Measurements from ENCODE around the gene UBXN7.
"Not testable (repeated sequence)": the region's sequence is repeated elsewhere in the genome, so short reads cannot be mapped to it uniquely, and the experiment has no call there.

The UBXN7 gene

GRCh38 chr3:196399485-196399945 lies 32.7 kb downstream of the UBXN7 start:
- no peak overlapping the region for H3K4me3 ChIP-seq (replicated peaks; ENCODE audit: low read depth, low read length)
- TF ChIP-seq CTCF (IDR thresholded peaks at IDR 0.05; ENCODE audit: low read depth, low read length, missing control alignments): no peak
- DNase-seq (ENCODE audit: extremely low read depth, low read depth): no peak

- no peak overlapping the region for H3K4me3 ChIP-seq (replicated peaks; ENCODE audit: low read depth, low read length)
- DNase-seq (ENCODE audit: extremely low read depth, low read depth): no peak
- no peak for TF ChIP-seq CTCF (IDR thresholded peaks at IDR 0.05; ENCODE audit: low read depth, low read length, missing control alignments)
Observed at GRCh38 chr3:196398782-196399181, 33.4 kb downstream of the UBXN7 start.

- no peak for DNase-seq (ENCODE audit: extremely low read depth, low read depth)
- TF ChIP-seq CTCF (IDR thresholded peaks at IDR 0.05; ENCODE audit: low read depth, low read length, missing control alignments): no peak
Observed at GRCh38 chr3:196397941-196398340, 34.3 kb downstream of the UBXN7 start.

GRCh38 chr3:196390116-196390515 lies 42.1 kb downstream of the UBXN7 start:
- no peak for TF ChIP-seq CTCF (IDR thresholded peaks at IDR 0.05; ENCODE audit: low read depth, low read length, missing control alignments)
- no peak overlapping the region for H3K4me3 ChIP-seq (replicated peaks; ENCODE audit: low read depth, low read length)
- no peak for DNase-seq (ENCODE audit: extremely low read depth, low read depth)

More at GRCh38 chr3:196397941-196398340, 34.3 kb downstream of the UBXN7 start:
- no peak overlapping the region for H3K4me3 ChIP-seq (replicated peaks; ENCODE audit: low read depth, low read length)

- H3K4me3 ChIP-seq (replicated peaks; ENCODE audit: low read depth, low read length): no peak overlapping the region
- no peak for DNase-seq (ENCODE audit: extremely low read depth, low read depth)
- no peak for TF ChIP-seq CTCF (IDR thresholded peaks at IDR 0.05; ENCODE audit: low read depth, low read length, missing control alignments)
Observed at GRCh38 chr3:196388956-196389355, 43.3 kb downstream of the UBXN7 start.

- not testable (repeated sequence) for DNase-seq (ENCODE audit: extremely low read depth, low read depth); H3K4me3 ChIP-seq (replicated peaks; ENCODE audit: low read depth, low read length)
Observed at GRCh38 chr3:196387941-196388340, 44.3 kb downstream of the UBXN7 start.

GRCh38 chr3:196386797-196387196 lies 45.4 kb downstream of the UBXN7 start:
- not testable (repeated sequence) for DNase-seq (ENCODE audit: extremely low read depth, low read depth); H3K4me3 ChIP-seq (replicated peaks; ENCODE audit: low read depth, low read length)

GRCh38 chr3:196386034-196386433 lies 46.2 kb downstream of the UBXN7 start:
- not testable (repeated sequence) for H3K4me3 ChIP-seq (replicated peaks; ENCODE audit: low read depth, low read length); DNase-seq (ENCODE audit: extremely low read depth, low read depth)

- not testable (repeated sequence) for DNase-seq (ENCODE audit: extremely low read depth, low read depth); H3K4me3 ChIP-seq (replicated peaks; ENCODE audit: low read depth, low read length)
Observed at GRCh38 chr3:196385446-196385845, 46.8 kb downstream of the UBXN7 start.
